Measurements from ENCODE around the gene PPID. TPM values are rescaled to one million over a fixed set of nuclear protein-coding genes. Genes with fewer than 3 reads are reported as not detected.
"Not testable (repeated sequence)": the region's sequence is repeated elsewhere in the genome, so short reads cannot be mapped to it uniquely, and the experiment has no call there.

Gene PPID
- total RNA-seq, 1 donor from 2014 or later: 33.4 TPM

- intact Hi-C loops (cut with DNase I): loop anchor here (5.0 kb wide), 1 partner anchor 46 kb away; the partner anchor contains the start of gene PPID
- ATAC-seq: no peak
- no peak for DNase-seq (ENCODE audit: missing footprints)
These were observed 47.1 kb downstream of the PPID start for GRCh38 chr4:158676076-158676475.

GRCh38 chr4:158673633-158674032 is 49.6 kb downstream of the PPID start:
- intact Hi-C loops (cut with DNase I): loop anchor here (2.0 to 5.0 kb wide), 2 partner anchors 49 to 94 kb away; partner anchors contain the start of gene FNIP2
- DNase-seq (ENCODE audit: missing footprints) (no peak), ATAC-seq (no peak)

- ATAC-seq: peak; percentile 96
- DNase-seq (ENCODE audit: missing footprints): peak; percentile 99
- intact Hi-C loops (cut with DNase I): loop anchor here (2.0 to 5.0 kb wide), 2 partner anchors 47 to 95 kb away; partner anchors contain the start of gene FNIP2
These were observed 51.0 kb downstream of the PPID start, which contains the start of gene ETFDH for GRCh38 chr4:158671915-158672806. Gene ETFDH (plus strand): TSS chr4:158672296. CDS start chr4:158672457, 161 bp downstream.

GRCh38 chr4:158671665-158671914 is 51.6 kb downstream of the PPID start, which contains the start of gene C4orf46:
Gene C4orf46 (minus strand): TSS chr4:158671887. CDS start chr4:158671801, 86 bp downstream.
- DNase-seq (ENCODE audit: missing footprints) (no peak), ATAC-seq (no peak)
- intact Hi-C loops (cut with DNase I): loop anchor here (5.0 kb wide), 1 partner anchor 96 kb away; the partner anchor contains the start of gene FNIP2

GRCh38 chr4:158670975-158671664 is 52.1 kb downstream of the PPID start:
- ATAC-seq: peak; percentile 38
- DNase-seq (ENCODE audit: missing footprints): peak; percentile 75
- intact Hi-C loops (cut with DNase I): loop anchor here (5.0 kb wide), 1 partner anchor 96 kb away; the partner anchor contains the start of gene FNIP2

GRCh38 chr4:158669310-158669709 is 53.9 kb downstream of the PPID start:
- DNase-seq (ENCODE audit: missing footprints): no peak
- no peak for ATAC-seq
- intact Hi-C loops (cut with DNase I): no loop called here

- ATAC-seq (no peak), DNase-seq (ENCODE audit: missing footprints) (no peak)
- intact Hi-C loops (cut with DNase I): no loop called here
These were observed 55.5 kb downstream of the PPID start for GRCh38 chr4:158667651-158668198.

- DNase-seq (ENCODE audit: missing footprints) (no peak), ATAC-seq (no peak)
- intact Hi-C loops (cut with DNase I): no loop called here
These were observed 56.3 kb downstream of the PPID start for GRCh38 chr4:158666892-158667291.

- ATAC-seq (no peak), DNase-seq (ENCODE audit: missing footprints) (no peak)
- intact Hi-C loops (cut with DNase I): no loop called here
These were observed 58.4 kb downstream of the PPID start for GRCh38 chr4:158664806-158665205.

- intact Hi-C loops (cut with DNase I); DNase-seq (ENCODE audit: missing footprints); ATAC-seq: not testable (repeated sequence)
These were observed 59.2 kb downstream of the PPID start for GRCh38 chr4:158663707-158664625.

GRCh38 chr4:158663255-158663654 is 59.9 kb downstream of the PPID start:
- DNase-seq (ENCODE audit: missing footprints): not testable (repeated sequence)

More at GRCh38 chr4:158663255-158663654, 59.9 kb downstream of the PPID start:
- ATAC-seq; intact Hi-C loops (cut with DNase I): not testable (repeated sequence)

Other genes with a start within 250 kb of the PPID start
- gene RXFP1, start 201.5 kb downstream of the PPID start, total RNA-seq: not detected
- gene C4orf46, start 51.5 kb downstream of the PPID start, total RNA-seq: 3.7 TPM
- 383 TPM for gene ETFDH, start 51.1 kb downstream of the PPID start, total RNA-seq
- gene FNIP2, start 45.6 kb upstream of the PPID start, total RNA-seq: 46.2 TPM

All from Right ventricle myocardium inferior (tissue), 1 donor.